Measurements from ENCODE around the gene RNF4. TPM values are rescaled to one million over a fixed set of nuclear protein-coding genes. Genes with fewer than 3 reads are reported as not detected.
"Not testable (repeated sequence)": the region's sequence is repeated elsewhere in the genome, so short reads cannot be mapped to it uniquely, and the experiment has no call there.

RNF4 gene
- total and polyA plus RNA-seq, 2 experiments from 2014 or later: 63.1 to 66.5 TPM

GRCh38 chr4:2511645-2512131 lies 42.8 kb downstream of the RNF4 start:
- WGBS, 2 experiments (ENCODE audit: low coverage in 1 of 2, low lambda C conversion rate in 2 of 2, missing lambda C conversion rate in 2 of 2): 81% methylated on average over 9 of the region's 9 CpGs
- no peak for DNase-seq
- Histone ChIP-seq H3K27ac (no peak overlapping the region), H3K4me3 (no peak overlapping the region), H3K27me3 (replicated peaks; ENCODE audit: insufficient read depth) (no peaks in the 10 kb centered on the region), H3K9ac (no peak overlapping the region), H3K79me2 (ENCODE audit: insufficient read depth) (peaks cover 42% of the 10 kb centered on the region), H3K4me1 (ENCODE audit: insufficient read depth) (no peaks in the 10 kb centered on the region), H2AFZ (no peak overlapping the region), H3K9me3 (ENCODE audit: low read depth) (no peaks in the 10 kb centered on the region), H4K20me1 (ENCODE audit: insufficient read depth) (no peaks in the 10 kb centered on the region), H3K9me2 (ENCODE audit: insufficient read depth) (no peaks in the 10 kb centered on the region), H3K36me3 (ENCODE audit: low read depth) (peaks cover 18% of the 10 kb centered on the region; the same call in 1 of the 2 replicates), H3F3A (ENCODE audit: insufficient read depth) (no peaks in the 10 kb centered on the region), H3K4me2 (ENCODE audit: unreplicated experiment) (no peak overlapping the region)
- in situ Hi-C loops (cut with MboI): no loop called here
- TF ChIP-seq EZH2 (IDR thresholded peaks at IDR 0.05; ENCODE audit: insufficient read depth, poor library complexity, severe bottlenecking): no peak
- TF ChIP-seq EZH2phosphoT487 (IDR thresholded peaks at IDR 0.05; ENCODE audit: insufficient read depth, low read depth): no peak

- Histone ChIP-seq H3K27ac (no peak overlapping the region), H4K20me1 (ENCODE audit: insufficient read depth) (no peaks in the 10 kb centered on the region), H3K9me2 (ENCODE audit: insufficient read depth) (no peaks in the 10 kb centered on the region), H3K9ac (no peak overlapping the region), H3K4me3 (no peak overlapping the region), H3K36me3 (ENCODE audit: low read depth) (peaks cover 18% of the 10 kb centered on the region; the same call in 1 of the 2 replicates), H3K4me2 (ENCODE audit: unreplicated experiment) (no peak overlapping the region), H3K79me2 (ENCODE audit: insufficient read depth) (peaks cover 34% of the 10 kb centered on the region), H3K9me3 (ENCODE audit: low read depth) (no peaks in the 10 kb centered on the region), H3F3A (ENCODE audit: insufficient read depth) (no peaks in the 10 kb centered on the region), H3K4me1 (ENCODE audit: insufficient read depth) (no peaks in the 10 kb centered on the region), H2AFZ (no peak overlapping the region), H3K27me3 (replicated peaks; ENCODE audit: insufficient read depth) (no peaks in the 10 kb centered on the region)
- 95 to 97% methylated on average over 15 of the region's 15 CpGs for WGBS, 2 experiments (ENCODE audit: low coverage in 1 of 2, low lambda C conversion rate in 2 of 2, missing lambda C conversion rate in 2 of 2)
- no peak for TF ChIP-seq EZH2phosphoT487 (IDR thresholded peaks at IDR 0.05; ENCODE audit: insufficient read depth, low read depth)
- in situ Hi-C loops (cut with MboI): no loop called here
- no peak for DNase-seq
Measured at GRCh38 chr4:2512396-2513135, 43.7 kb downstream of the RNF4 start.

- Histone ChIP-seq H3K36me3 (ENCODE audit: low read depth) (peaks cover 18% of the 10 kb centered on the region; the same call in 1 of the 2 replicates), H3K79me2 (ENCODE audit: insufficient read depth) (peaks cover 19% of the 10 kb centered on the region)
- 94 to 97% methylated on average over 9 of the region's 9 CpGs for WGBS, 2 experiments (ENCODE audit: low coverage in 1 of 2, low lambda C conversion rate in 2 of 2, missing lambda C conversion rate in 2 of 2)
- in situ Hi-C loops (cut with MboI); H3K27ac ChIP-seq; H3K9me3 ChIP-seq (ENCODE audit: low read depth); H3K9me2 ChIP-seq (ENCODE audit: insufficient read depth); H3K4me2 ChIP-seq (ENCODE audit: unreplicated experiment); H3K4me1 ChIP-seq (ENCODE audit: insufficient read depth); H3K4me3 ChIP-seq; H2AFZ ChIP-seq; H4K20me1 ChIP-seq (ENCODE audit: insufficient read depth); DNase-seq; H3K27me3 ChIP-seq (replicated peaks; ENCODE audit: insufficient read depth); H3K9ac ChIP-seq; H3F3A ChIP-seq (ENCODE audit: insufficient read depth): not testable (repeated sequence)
Measured at GRCh38 chr4:2514193-2514592, 45.3 kb downstream of the RNF4 start.

GRCh38 chr4:2514944-2515343 lies 46.0 kb downstream of the RNF4 start:
- H3K36me3 ChIP-seq (ENCODE audit: low read depth): peaks cover 13% of the 10 kb centered on the region; the same call in 1 of the 2 replicates
- H3K9ac ChIP-seq; H3K9me3 ChIP-seq (ENCODE audit: low read depth); H4K20me1 ChIP-seq (ENCODE audit: insufficient read depth); H3K27ac ChIP-seq; DNase-seq; H3K4me1 ChIP-seq (ENCODE audit: insufficient read depth); H3K27me3 ChIP-seq (replicated peaks; ENCODE audit: insufficient read depth); H3F3A ChIP-seq (ENCODE audit: insufficient read depth); H3K4me2 ChIP-seq (ENCODE audit: unreplicated experiment); in situ Hi-C loops (cut with MboI); H3K9me2 ChIP-seq (ENCODE audit: insufficient read depth); H3K4me3 ChIP-seq; H2AFZ ChIP-seq: not testable (repeated sequence)
- WGBS, 2 experiments (ENCODE audit: low coverage in 1 of 2, low lambda C conversion rate in 2 of 2, missing lambda C conversion rate in 2 of 2): 82 to 84% methylated on average over 11 of the region's 11 CpGs
- peaks cover 11% of the 10 kb centered on the region for H3K79me2 ChIP-seq (ENCODE audit: insufficient read depth)

Measured in GM23248 (cell line).